Measurements from ENCODE around the gene MICAL3. TPM values are rescaled to one million over a fixed set of nuclear protein-coding genes. Genes with fewer than 3 reads are reported as not detected.

MICAL3 gene
- total RNA-seq, 3 donors from 2014 or later (not counting 1 experiment from before 2014, with no cell fraction given): 17.1 to 36.3 (median 34.3) TPM

DNA sequence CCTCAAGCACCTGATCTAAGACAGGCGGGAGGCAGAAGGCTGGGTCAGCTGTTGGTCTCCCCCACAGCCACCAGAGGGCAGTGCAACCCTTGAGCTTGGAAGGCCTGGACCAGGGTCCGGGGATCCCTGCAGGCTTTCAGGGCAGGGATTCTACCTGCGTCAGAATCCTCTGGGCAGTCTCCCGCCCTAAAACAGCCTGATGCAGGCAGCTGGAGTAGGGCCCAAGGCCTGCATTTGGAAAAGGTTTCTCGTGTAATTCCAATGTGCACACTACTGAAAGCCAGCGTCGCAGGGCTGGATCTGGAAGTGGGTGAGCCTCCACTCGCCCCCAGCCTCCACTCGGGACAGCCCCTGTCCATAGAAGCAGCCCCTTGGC lies 281.8 kb downstream of the MICAL3 start:
- WGBS (ENCODE audit: insufficient coverage): 68% methylated on average over 9 of the region's 9 CpGs
- peaks cover 40% of the 10 kb centered on the region for H3K36me3 ChIP-seq (ENCODE audit: control insufficient read depth, insufficient read depth, low read length)
- no peaks in the 10 kb centered on the region for H3K9me3 ChIP-seq (ENCODE audit: control insufficient read depth, insufficient read depth, low read length)
- H3K4me1 ChIP-seq (ENCODE audit: control insufficient read depth, insufficient read depth, low read length): no peaks in the 10 kb centered on the region
- TF ChIP-seq, protein P1, sequence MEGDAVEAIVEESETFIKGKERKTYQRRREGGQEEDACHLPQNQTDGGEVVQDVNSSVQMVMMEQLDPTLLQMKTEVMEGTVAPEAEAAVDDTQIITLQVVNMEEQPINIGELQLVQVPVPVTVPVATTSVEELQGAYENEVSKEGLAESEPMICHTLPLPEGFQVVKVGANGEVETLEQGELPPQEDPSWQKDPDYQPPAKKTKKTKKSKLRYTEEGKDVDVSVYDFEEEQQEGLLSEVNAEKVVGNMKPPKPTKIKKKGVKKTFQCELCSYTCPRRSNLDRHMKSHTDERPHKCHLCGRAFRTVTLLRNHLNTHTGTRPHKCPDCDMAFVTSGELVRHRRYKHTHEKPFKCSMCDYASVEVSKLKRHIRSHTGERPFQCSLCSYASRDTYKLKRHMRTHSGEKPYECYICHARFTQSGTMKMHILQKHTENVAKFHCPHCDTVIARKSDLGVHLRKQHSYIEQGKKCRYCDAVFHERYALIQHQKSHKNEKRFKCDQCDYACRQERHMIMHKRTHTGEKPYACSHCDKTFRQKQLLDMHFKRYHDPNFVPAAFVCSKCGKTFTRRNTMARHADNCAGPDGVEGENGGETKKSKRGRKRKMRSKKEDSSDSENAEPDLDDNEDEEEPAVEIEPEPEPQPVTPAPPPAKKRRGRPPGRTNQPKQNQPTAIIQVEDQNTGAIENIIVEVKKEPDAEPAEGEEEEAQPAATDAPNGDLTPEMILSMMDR (IDR thresholded peaks at IDR 0.05): peak; percentile 77
- ATAC-seq (peak; percentile 79 to 96 (median 88)), DNase-seq (peak; percentile 52 to 85)
- Mint-ChIP-seq H3K4me3 (no peak overlapping the region), H3K4me1 (peaks cover 6 to 10% of the 10 kb centered on the region in 2 donors), H3K36me3 (no peaks in the 10 kb centered on the region), H3K27me3 (ENCODE audit: low read depth in 2 of 2) (no peaks in the 10 kb centered on the region), H3K9me3 (no peaks in the 10 kb centered on the region), H3K27ac (peak overlapping the region; percentile 70 to 76)
- no peak overlapping the region for H3K4me3 ChIP-seq (ENCODE audit: low read length)
- intact Hi-C loops (cut with micrococcal nuclease): loop anchor here (1.0 to 5.0 kb wide), 2 partner anchors 45 to 334 kb away; no protein-coding TSS in a partner anchor
- no peaks in the 10 kb centered on the region for H3K27me3 ChIP-seq (ENCODE audit: control insufficient read depth, insufficient read depth, low read length)
- H3K27ac ChIP-seq (ENCODE audit: low read length): no peak overlapping the region

DNA sequence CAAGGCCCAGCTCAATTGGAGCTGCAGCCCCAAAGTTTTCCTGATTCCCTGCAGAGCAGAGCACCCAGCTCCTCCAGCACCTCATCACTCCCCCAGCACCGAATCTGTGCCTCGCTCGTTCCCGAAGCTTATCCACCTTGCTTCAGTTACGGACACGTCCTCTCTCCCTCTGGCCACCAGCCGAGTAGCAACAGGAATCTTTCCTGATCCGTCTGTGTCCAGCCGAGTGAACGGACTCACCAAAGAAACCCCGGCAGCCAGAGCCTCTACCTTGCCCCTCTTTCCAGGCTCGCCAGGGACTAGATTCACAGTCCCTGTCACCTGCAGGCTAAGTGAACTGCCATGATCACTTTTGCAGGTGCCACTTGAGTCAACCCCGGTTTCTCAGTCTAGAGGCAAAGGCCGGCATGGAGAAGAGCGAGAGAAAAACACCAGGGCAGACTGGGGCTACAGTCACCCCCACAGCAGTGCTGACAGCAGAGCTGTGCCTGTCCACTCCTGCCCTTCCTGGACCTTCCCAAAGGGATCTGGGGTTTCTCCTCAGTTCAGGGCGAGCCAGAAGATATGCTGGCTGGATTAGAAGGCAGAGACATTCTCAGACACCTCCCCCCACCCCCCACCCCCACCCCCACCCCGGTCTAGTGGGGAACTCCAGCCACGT lies 282.4 kb downstream of the MICAL3 start:
- ATAC-seq: no peak
- WGBS (ENCODE audit: insufficient coverage): 86% methylated on average over 15 of the region's 18 CpGs
- H3K27ac Mint-ChIP-seq: peak overlapping the region; percentile 70 to 76

GRCh38 chr22:17739196-17739975 lies 285.0 kb downstream of the MICAL3 start:
- Mint-ChIP-seq H3K27ac (peak overlapping the region in 1 of 2 donors; percentile 59), H3K4me1 (peaks cover 10% of the 10 kb centered on the region in 2 donors), H3K9me3 (no peaks in the 10 kb centered on the region), H3K4me3 (no peak overlapping the region), H3K27me3 (ENCODE audit: low read depth in 2 of 2) (no peaks in the 10 kb centered on the region), H3K36me3 (no peaks in the 10 kb centered on the region)
- DNase-seq (no peak), ATAC-seq (no peak)
- Histone ChIP-seq H3K36me3 (ENCODE audit: control insufficient read depth, insufficient read depth, low read length) (peaks cover 58% of the 10 kb centered on the region), H3K27ac (ENCODE audit: low read length) (no peak overlapping the region), H3K27me3 (ENCODE audit: control insufficient read depth, insufficient read depth, low read length) (no peaks in the 10 kb centered on the region), H3K4me1 (ENCODE audit: control insufficient read depth, insufficient read depth, low read length) (peaks cover 12% of the 10 kb centered on the region), H3K9me3 (ENCODE audit: control insufficient read depth, insufficient read depth, low read length) (no peaks in the 10 kb centered on the region), H3K4me3 (ENCODE audit: low read length) (no peak overlapping the region)
- TF ChIP-seq, protein P1 (IDR thresholded peaks at IDR 0.05): no peak
- WGBS (ENCODE audit: insufficient coverage): 96% methylated on average over 36 of the region's 36 CpGs
- intact Hi-C loops (cut with micrococcal nuclease): no loop called here

More for the DNA sequence above, 282.4 kb downstream of the MICAL3 start:
- no peaks in the 10 kb centered on the region for H3K9me3 Mint-ChIP-seq
- Histone ChIP-seq H3K36me3 (ENCODE audit: control insufficient read depth, insufficient read depth, low read length) (peaks cover 42% of the 10 kb centered on the region), H3K4me3 (ENCODE audit: low read length) (no peak overlapping the region), H3K9me3 (ENCODE audit: control insufficient read depth, insufficient read depth, low read length) (no peaks in the 10 kb centered on the region), H3K27me3 (ENCODE audit: control insufficient read depth, insufficient read depth, low read length) (no peaks in the 10 kb centered on the region), H3K27ac (ENCODE audit: low read length) (no peak overlapping the region), H3K4me1 (ENCODE audit: control insufficient read depth, insufficient read depth, low read length) (no peaks in the 10 kb centered on the region)
- no peaks in the 10 kb centered on the region for H3K36me3 Mint-ChIP-seq
- peaks cover 6 to 10% of the 10 kb centered on the region in 2 donors for H3K4me1 Mint-ChIP-seq
- H3K27me3 Mint-ChIP-seq (ENCODE audit: low read depth in 2 of 2): no peaks in the 10 kb centered on the region
- H3K4me3 Mint-ChIP-seq: no peak overlapping the region
- DNase-seq: no peak
- intact Hi-C loops (cut with micrococcal nuclease): loop anchor here (1.0 to 5.0 kb wide), 2 partner anchors 45 to 334 kb away; no protein-coding TSS in a partner anchor
- TF ChIP-seq, protein P1 (IDR thresholded peaks at IDR 0.05): no peak

Data from natural killer cell (primary cell).